K562 (cell line): Measurements from ENCODE around the gene MSRB2. TPM values are rescaled to one million over a fixed set of nuclear protein-coding genes. Genes with fewer than 3 reads are reported as not detected.

Source experiments
- ARNT ChIP-seq, 2 experiments: fragments of 450-650 bp; IDR thresholded peaks; 2 replicates each; pipeline ENCODE4 v1.6.1; 2016; ENCODE audit warnings: mild to moderate bottlenecking in 1 of 2
- CBX8 ChIP-seq: fragments of 200-600 bp; sonication (generic); IDR thresholded peaks from 2 replicates; pipeline ENCODE4 v1.6.1; 2012; ENCODE audit warnings: borderline replicate concordance, mixed run types, low read depth, mild to moderate bottlenecking, moderate library complexity, mixed read lengths, low read length, control low read depth, inconsistent platforms; ENCODE audit not compliant: poor library complexity, severe bottlenecking; ENCODE audit errors: extremely low read depth
- DIDO1 ChIP-seq: fragments of 450-650 bp; IDR thresholded peaks from 2 replicates; pipeline ENCODE4 v1.6.1; 2016; ENCODE audit warnings: low read depth, missing biosample characterization, missing genetic modification characterization
- FOSL1 ChIP-seq: fragments of 200-800 bp; sonication (Bioruptor generic); conservative IDR thresholded peaks from 2 replicates; pipeline ENCODE4 v1.6.1; 2016; ENCODE audit warnings: missing genetic modification characterization, missing compliant biosample characterization
- MEIS2 ChIP-seq: fragments of 450-650 bp; IDR thresholded peaks from 2 replicates; pipeline ENCODE4 v1.6.1; 2014; ENCODE audit warnings: mild to moderate bottlenecking; ENCODE audit not compliant: partially characterized antibody
- MTA3 ChIP-seq: fragments of 450-650 bp; formaldehyde crosslinking; IDR thresholded peaks from 2 replicates; pipeline ENCODE4 v1.6.1; 2017; ENCODE audit warnings: mild to moderate bottlenecking, borderline replicate concordance
- SMAD1 ChIP-seq: fragments of 150-350 bp; IDR thresholded peaks from 2 replicates; pipeline ENCODE4 v1.6.1; 2014; ENCODE audit warnings: low read length, low read depth; ENCODE audit not compliant: partially characterized antibody
- SPI1 ChIP-seq: IDR thresholded peaks from 2 replicates; pipeline ENCODE4 v1.6.1; 2011; ENCODE audit warnings: low read depth, low read length, control low read depth, borderline replicate concordance
- polyA plus RNA-seq, 8 experiments: library from polyadenylated mRNA; depleted of rRNA in 4 of 8; stranded (reverse) in 5 of 8; unstranded in 3 of 8; fragments of >200 nt; fragmentation: Nextera tagmentation in 2 of 8; fragmentation: Illumina TruSeq in 1 of 8; extraction: Ambion mirVana in 2 of 8; extraction: Trizol in 1 of 8; gene quantifications; 2 replicates each; pipeline versions ENCODE4 v1.2.1 to v1.2.3, GENCODE V29; 2011 to 2014; ENCODE audit warnings: inconsistent platforms in 1 of 8, missing spikeins in 1 of 8
- total RNA-seq, 7 experiments: library from RNA; depleted of rRNA in 6 of 7; stranded (reverse); fragments of >200 nt in 6 of 7; fragmentation: Illumina TruSeq in 2 of 7; extraction: Trizol in 2 of 7; gene quantifications; 2 replicates each; pipeline versions ENCODE4 v1.2.1 to v1.2.3, GENCODE V29; 2011 to 2021; ENCODE audit warnings: low replicate concordance in 1 of 7
- TF ChIP-seq, protein P1 (sequence below): fragments of 450-650 bp; IDR thresholded peaks from 2 replicates; pipeline ENCODE4 v1.6.1; 2016; ENCODE audit warnings: mild to moderate bottlenecking, moderate library complexity
- TF ChIP-seq, protein P2 (sequence below): fragments of 450-650 bp; IDR thresholded peaks from 2 replicates; pipeline ENCODE4 v1.6.1; 2016

Gene MSRB2
- total and polyA plus RNA-seq, 9 of the 15 experiments (the other 6 are each of a cell fraction or from before 2014, with no cell fraction given), result 1.5 to 22.3 (median 5.9) TPM

DNA sequence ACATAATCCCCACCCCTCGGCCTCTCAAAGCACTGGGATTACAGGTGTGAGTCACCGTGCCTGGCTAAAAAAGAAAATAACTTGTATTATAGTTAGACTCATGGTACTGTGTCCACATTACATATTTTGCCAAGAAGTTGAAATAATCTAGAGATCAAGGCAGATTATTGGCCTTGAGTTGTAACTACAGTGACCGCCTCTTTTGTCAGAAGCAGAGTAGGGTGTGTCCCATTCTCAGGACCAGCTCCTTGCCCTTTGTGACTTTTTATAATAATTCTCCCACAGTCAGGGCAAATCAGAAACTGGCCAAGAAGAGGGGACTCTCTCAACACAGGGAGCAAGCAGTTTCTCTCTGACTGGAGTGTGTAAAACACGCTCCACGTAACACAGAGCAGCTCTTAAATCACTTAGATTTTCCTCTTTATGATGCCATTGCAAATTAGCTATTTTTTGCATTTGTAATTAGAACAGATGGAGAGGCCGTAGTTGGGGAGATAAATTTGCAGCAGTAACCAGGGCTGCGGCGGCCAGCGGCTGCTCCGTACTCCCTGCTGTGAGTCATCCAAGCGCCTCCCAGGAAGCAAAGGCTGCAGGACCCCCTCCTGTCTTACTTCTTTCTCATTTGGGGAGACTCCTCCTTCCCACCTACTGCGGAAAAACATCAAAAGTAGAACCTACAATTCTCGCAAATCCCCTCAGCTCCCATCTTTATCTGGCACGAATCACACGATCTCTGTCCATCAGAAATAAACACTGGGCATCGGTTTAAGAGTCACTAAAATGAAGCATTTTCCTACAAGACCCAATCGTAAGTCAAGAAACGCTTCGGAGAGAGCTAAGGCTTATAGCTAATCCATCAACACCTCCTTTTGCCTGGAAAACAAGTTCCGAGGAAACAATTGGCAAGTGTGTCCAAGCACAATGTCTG is 32.1 kb upstream of the MSRB2 start (continued):
- TF ChIP-seq, protein P1, sequence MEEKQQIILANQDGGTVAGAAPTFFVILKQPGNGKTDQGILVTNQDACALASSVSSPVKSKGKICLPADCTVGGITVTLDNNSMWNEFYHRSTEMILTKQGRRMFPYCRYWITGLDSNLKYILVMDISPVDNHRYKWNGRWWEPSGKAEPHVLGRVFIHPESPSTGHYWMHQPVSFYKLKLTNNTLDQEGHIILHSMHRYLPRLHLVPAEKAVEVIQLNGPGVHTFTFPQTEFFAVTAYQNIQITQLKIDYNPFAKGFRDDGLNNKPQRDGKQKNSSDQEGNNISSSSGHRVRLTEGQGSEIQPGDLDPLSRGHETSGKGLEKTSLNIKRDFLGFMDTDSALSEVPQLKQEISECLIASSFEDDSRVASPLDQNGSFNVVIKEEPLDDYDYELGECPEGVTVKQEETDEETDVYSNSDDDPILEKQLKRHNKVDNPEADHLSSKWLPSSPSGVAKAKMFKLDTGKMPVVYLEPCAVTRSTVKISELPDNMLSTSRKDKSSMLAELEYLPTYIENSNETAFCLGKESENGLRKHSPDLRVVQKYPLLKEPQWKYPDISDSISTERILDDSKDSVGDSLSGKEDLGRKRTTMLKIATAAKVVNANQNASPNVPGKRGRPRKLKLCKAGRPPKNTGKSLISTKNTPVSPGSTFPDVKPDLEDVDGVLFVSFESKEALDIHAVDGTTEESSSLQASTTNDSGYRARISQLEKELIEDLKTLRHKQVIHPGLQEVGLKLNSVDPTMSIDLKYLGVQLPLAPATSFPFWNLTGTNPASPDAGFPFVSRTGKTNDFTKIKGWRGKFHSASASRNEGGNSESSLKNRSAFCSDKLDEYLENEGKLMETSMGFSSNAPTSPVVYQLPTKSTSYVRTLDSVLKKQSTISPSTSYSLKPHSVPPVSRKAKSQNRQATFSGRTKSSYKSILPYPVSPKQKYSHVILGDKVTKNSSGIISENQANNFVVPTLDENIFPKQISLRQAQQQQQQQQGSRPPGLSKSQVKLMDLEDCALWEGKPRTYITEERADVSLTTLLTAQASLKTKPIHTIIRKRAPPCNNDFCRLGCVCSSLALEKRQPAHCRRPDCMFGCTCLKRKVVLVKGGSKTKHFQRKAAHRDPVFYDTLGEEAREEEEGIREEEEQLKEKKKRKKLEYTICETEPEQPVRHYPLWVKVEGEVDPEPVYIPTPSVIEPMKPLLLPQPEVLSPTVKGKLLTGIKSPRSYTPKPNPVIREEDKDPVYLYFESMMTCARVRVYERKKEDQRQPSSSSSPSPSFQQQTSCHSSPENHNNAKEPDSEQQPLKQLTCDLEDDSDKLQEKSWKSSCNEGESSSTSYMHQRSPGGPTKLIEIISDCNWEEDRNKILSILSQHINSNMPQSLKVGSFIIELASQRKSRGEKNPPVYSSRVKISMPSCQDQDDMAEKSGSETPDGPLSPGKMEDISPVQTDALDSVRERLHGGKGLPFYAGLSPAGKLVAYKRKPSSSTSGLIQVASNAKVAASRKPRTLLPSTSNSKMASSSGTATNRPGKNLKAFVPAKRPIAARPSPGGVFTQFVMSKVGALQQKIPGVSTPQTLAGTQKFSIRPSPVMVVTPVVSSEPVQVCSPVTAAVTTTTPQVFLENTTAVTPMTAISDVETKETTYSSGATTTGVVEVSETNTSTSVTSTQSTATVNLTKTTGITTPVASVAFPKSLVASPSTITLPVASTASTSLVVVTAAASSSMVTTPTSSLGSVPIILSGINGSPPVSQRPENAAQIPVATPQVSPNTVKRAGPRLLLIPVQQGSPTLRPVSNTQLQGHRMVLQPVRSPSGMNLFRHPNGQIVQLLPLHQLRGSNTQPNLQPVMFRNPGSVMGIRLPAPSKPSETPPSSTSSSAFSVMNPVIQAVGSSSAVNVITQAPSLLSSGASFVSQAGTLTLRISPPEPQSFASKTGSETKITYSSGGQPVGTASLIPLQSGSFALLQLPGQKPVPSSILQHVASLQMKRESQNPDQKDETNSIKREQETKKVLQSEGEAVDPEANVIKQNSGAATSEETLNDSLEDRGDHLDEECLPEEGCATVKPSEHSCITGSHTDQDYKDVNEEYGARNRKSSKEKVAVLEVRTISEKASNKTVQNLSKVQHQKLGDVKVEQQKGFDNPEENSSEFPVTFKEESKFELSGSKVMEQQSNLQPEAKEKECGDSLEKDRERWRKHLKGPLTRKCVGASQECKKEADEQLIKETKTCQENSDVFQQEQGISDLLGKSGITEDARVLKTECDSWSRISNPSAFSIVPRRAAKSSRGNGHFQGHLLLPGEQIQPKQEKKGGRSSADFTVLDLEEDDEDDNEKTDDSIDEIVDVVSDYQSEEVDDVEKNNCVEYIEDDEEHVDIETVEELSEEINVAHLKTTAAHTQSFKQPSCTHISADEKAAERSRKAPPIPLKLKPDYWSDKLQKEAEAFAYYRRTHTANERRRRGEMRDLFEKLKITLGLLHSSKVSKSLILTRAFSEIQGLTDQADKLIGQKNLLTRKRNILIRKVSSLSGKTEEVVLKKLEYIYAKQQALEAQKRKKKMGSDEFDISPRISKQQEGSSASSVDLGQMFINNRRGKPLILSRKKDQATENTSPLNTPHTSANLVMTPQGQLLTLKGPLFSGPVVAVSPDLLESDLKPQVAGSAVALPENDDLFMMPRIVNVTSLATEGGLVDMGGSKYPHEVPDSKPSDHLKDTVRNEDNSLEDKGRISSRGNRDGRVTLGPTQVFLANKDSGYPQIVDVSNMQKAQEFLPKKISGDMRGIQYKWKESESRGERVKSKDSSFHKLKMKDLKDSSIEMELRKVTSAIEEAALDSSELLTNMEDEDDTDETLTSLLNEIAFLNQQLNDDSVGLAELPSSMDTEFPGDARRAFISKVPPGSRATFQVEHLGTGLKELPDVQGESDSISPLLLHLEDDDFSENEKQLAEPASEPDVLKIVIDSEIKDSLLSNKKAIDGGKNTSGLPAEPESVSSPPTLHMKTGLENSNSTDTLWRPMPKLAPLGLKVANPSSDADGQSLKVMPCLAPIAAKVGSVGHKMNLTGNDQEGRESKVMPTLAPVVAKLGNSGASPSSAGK, result no peak
- TF ChIP-seq FOSL1 (tag), result peak; percentile 94
- TF ChIP-seq ARNT (IDR thresholded peaks at IDR 0.05), result no peak
- TF ChIP-seq MTA3, result no peak
- TF ChIP-seq SPI1, result no peak
- TF ChIP-seq CBX8, result no peak
- TF ChIP-seq, protein P2, sequence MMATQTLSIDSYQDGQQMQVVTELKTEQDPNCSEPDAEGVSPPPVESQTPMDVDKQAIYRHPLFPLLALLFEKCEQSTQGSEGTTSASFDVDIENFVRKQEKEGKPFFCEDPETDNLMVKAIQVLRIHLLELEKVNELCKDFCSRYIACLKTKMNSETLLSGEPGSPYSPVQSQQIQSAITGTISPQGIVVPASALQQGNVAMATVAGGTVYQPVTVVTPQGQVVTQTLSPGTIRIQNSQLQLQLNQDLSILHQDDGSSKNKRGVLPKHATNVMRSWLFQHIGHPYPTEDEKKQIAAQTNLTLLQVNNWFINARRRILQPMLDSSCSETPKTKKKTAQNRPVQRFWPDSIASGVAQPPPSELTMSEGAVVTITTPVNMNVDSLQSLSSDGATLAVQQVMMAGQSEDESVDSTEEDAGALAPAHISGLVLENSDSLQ, result no peak
- no peak for TF ChIP-seq MEIS2
- no peak for TF ChIP-seq DIDO1 (tag)
- no peak for TF ChIP-seq SMAD1
